HTERT RPE-1 (cell line): ENCODE measurements around the gene FXR2.

ENCODE experiments used
- in situ Hi-C: fragments of 300-500 bp; cut with MboI; formaldehyde crosslinking; loops from 4 replicates; pipeline ENCODE4 v1.14.3; 2020; ENCODE audit warnings: low sequenced_read_pairs

FXR2 gene

GRCh38 chr17:7552621-7553051 is 62.1 kb downstream of the FXR2 start:
- in situ Hi-C loops: no loop called here

DNA sequence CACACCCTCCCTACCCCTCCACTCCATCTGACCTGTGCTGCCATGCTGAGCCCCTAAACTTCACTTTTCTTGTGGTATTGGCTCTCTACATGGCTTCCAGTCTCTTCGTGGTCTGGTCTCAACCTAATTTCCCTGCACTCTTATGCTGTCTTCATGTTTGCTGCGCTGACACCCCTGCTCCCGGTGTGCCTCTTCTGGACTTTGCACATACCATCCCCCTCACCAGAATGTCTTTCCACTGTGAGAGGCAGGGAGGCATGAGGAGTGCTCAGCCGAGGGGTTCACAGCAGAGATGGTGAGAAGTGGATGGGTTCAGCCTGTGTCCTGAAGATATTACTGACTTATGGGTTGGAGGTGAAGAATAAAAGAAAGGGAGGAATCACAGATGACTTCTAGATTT is 63.3 kb downstream of the FXR2 start:
- in situ Hi-C loops: no loop called here

DNA sequence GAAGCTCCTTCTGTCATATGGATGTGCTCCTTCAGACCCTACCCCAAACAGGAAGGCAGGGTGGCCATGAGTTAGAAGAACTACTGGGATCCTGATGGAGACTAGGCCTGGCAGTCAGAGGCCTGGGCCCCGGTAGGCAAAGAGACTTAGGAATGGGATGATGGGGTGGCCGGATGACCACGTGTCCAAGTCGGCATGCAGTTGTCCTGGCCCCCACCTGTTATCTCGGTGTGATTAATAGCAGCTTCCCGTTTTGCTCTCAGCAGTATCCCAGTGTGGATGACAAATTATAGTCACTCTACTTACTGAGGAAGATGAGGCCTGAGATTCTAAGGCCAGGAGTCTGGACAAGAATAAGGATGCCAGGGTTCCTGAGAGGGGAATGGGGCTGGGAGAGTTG is 64.4 kb downstream of the FXR2 start:
- in situ Hi-C loops: no loop called here

DNA sequence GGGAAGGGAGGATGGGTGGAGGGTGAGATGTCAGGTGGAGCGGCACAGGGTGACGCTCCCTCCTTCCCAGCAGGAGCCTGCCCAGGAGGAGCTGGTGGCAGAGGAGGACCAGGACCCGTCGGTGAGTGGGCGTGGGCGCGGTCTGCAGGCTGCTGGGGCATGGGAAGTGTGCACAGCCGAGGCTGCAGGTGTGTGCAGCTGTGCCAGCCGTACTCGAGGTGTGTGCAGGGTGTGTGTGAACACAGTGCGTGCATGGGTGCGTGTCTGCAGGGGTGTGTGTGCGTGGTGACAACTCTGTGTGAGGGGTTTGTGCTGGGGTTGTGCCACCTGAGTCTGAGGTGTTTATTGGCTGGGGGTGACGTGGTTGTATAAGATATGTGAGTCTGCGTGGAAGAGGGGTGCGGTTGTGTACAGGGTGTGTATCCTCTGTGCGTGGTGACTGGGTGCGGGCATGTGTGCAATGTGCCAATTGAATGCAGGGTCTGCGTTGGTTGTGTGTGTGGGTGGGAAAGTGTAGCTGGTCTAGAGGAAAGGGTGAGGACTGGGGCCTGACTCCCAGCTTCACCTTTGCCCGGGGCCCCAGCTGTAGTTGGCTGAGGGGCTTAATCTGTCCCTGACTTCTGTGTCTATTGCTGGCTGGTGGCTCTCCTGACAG is 65.2 kb downstream of the FXR2 start:
- in situ Hi-C loops: no loop called here

GRCh38 chr17:7548585-7549400 is 65.9 kb downstream of the FXR2 start, which contains the start of gene TNFSF12:
TNFSF12 (plus strand) TSS chr17:7549058; CDS start chr17:7549154, 96 bp downstream.
- in situ Hi-C loops: no loop called here

DNA sequence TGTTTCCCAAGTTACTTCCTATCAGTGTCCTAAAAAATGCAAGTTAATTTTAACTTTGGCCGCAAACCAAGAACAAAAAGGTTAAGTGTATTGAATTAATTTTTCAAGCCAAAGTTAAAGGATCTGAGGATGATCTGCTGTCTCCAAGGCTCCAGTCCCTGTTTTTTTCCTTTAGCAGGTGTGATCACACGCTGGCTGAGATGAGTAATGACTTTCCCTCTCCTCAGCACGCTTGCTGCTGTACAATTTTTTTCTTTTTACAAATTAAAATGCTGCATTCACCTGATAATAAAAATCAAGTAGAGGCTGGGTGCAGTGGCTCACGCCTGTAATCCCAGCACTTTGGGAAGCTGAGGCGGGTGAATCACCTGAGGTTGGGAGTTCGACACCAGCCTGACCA is 69.8 kb downstream of the FXR2 start:
- in situ Hi-C loops: no loop called here
